HCT116 (cell line): ENCODE results near the gene POMT2. TPM values are rescaled to one million over a fixed set of nuclear protein-coding genes. Genes with fewer than 3 reads are reported as not detected.

Source experiments
- ATAC-seq: fragments of 200-7000 bp; cut with Tn5 transposase; 2 replicates; pipeline ENCODE4 v1.9.1; 2020; ENCODE audit warnings: mild to moderate bottlenecking, moderate library complexity
- BruUV-seq: library from RNA; stranded (reverse); fragments of 400-500 nt; replicated peaks from 2 replicates; lab custom pipeline; 2021; lab: Mats Ljungman, UMichigan
- CTCF ChIA-PET: fragments of 300-600 bp; sonication (Branson Sonifier 250); formaldehyde crosslinking; loops from one replicate; lab custom pipeline; 2021; ENCODE audit warnings: antibody characterized with exemption; lab: Charles Lee
- POLR2A ChIA-PET: fragments of 300-600, 350-600 bp; sonication (Branson Sonifier 250); formaldehyde crosslinking; loops from one replicate; lab custom pipeline; 2021; ENCODE audit warnings: antibody characterized with exemption; lab: Charles Lee
- RAD21 ChIA-PET, 2 experiments: fragments of 300-600 bp; sonication (Branson Sonifier 250); formaldehyde crosslinking; loops; one replicate each; lab custom pipeline; 2023; ENCODE audit warnings: low total read pairs in 2 of 2; ENCODE audit not compliant: uncharacterized antibody in 2 of 2, unreplicated experiment in 2 of 2, low non-redundant PET in 1 of 2; lab: Charles Lee
- DNase-seq: peaks from one replicate; pipeline ENCODE4 v3.0.0-alpha.2; 2010; ENCODE audit warnings: low read depth, low spot score
- H2AFZ ChIP-seq: fragments of 200-600 bp; shearing (Covaris generic), sonication (generic); 2 replicates; pipeline ENCODE4 v1.6.1; 2017; ENCODE audit warnings: low read depth, mixed run types, mixed read lengths, antibody characterized with exemption, low read length; ENCODE audit not compliant: poor library complexity, severe bottlenecking
- H3K27ac ChIP-seq: 2 replicates; pipeline ENCODE4 v1.5.1; 2012; ENCODE audit warnings: low read depth, low read length
- H3K27me3 ChIP-seq: fragments of 200-600 bp; sonication (generic); 2 replicates; pipeline ENCODE4 v1.6.1; 2016; ENCODE audit warnings: mixed run types, low read length, mixed read lengths; ENCODE audit not compliant: insufficient read depth
- H3K36me3 ChIP-seq, 2 experiments: fragments of 200-500 bp in 1 of 2; fragments of 200-600 bp in 1 of 2; sonication (Bioruptor generic) in 1 of 2; sonication (generic) in 1 of 2; 2 replicates each; pipeline versions ENCODE4 v1.5.1 to v1.6.1; 2014 to 2016; ENCODE audit warnings: low read length in 2 of 2, inconsistent platforms in 1 of 2, mixed read lengths in 1 of 2, mixed run types in 1 of 2; ENCODE audit not compliant: insufficient read depth in 2 of 2, control insufficient read depth in 1 of 2
- H3K4me1 ChIP-seq, 2 experiments: fragments of 200-600 bp in 1 of 2; sonication (generic) in 1 of 2; 2 replicates each; pipeline versions ENCODE4 v1.5.1 to v1.6.1; 2012 to 2017; ENCODE audit warnings: low read length in 2 of 2, inconsistent platforms in 1 of 2, mild to moderate bottlenecking in 1 of 2, mixed read lengths in 1 of 2, mixed run types in 1 of 2, moderate library complexity in 1 of 2; ENCODE audit not compliant: insufficient read depth in 2 of 2, control insufficient read depth in 1 of 2
- H3K4me2 ChIP-seq: fragments of 200-600 bp; sonication (generic); 2 replicates; pipeline ENCODE4 v1.6.1; 2017; ENCODE audit warnings: mixed run types, low read length, mixed read lengths
- H3K4me3 ChIP-seq, 2 experiments: fragments of 200-600 bp in 1 of 2; sonication (generic) in 1 of 2; replicated peaks in 1 of 2; 2 replicates each; pipeline ENCODE4 v1.5.1; 2011 to 2016; ENCODE audit warnings: low read length in 2 of 2, control low read depth in 1 of 2, low read depth in 1 of 2, mild to moderate bottlenecking in 1 of 2, mixed read lengths in 1 of 2, mixed run types in 1 of 2
- H3K79me2 ChIP-seq: fragments of 200-600 bp; sonication (generic); 2 replicates; pipeline ENCODE4 v1.6.1; 2017; ENCODE audit warnings: mild to moderate bottlenecking, mixed run types, low read length, moderate library complexity, mixed read lengths; ENCODE audit not compliant: insufficient read depth
- H3K9ac ChIP-seq: fragments of 200-600 bp; sonication (generic); 2 replicates; pipeline ENCODE4 v1.6.1; 2016; ENCODE audit warnings: low read length, mixed read lengths
- H3K9me2 ChIP-seq: fragments of 200-600 bp; sonication (generic), shearing (Covaris generic); 2 replicates; pipeline ENCODE4 v1.6.1; 2017; ENCODE audit warnings: mixed run types, mild to moderate bottlenecking, moderate library complexity; ENCODE audit not compliant: insufficient read depth
- H3K9me3 ChIP-seq, 2 experiments: fragments of 200-500 bp in 1 of 2; fragments of 200-600 bp in 1 of 2; sonication (Bioruptor generic) in 1 of 2; sonication (generic) in 1 of 2; 2 replicates each; pipeline ENCODE4 v1.6.1; 2014 to 2017; ENCODE audit warnings: low read length in 2 of 2, mixed read lengths in 2 of 2, inconsistent platforms in 1 of 2, low read depth in 1 of 2, mild to moderate bottlenecking in 1 of 2, mixed run types in 1 of 2, moderate library complexity in 1 of 2; ENCODE audit not compliant: control insufficient read depth in 1 of 2, insufficient read depth in 1 of 2
- H4K20me1 ChIP-seq: fragments of 200-600 bp; sonication (generic), shearing (Covaris generic); 2 replicates; pipeline ENCODE4 v1.6.1; 2017; ENCODE audit warnings: mixed run types, mild to moderate bottlenecking, moderate library complexity; ENCODE audit not compliant: insufficient read depth
- CBX3 ChIP-seq: IDR thresholded peaks from 2 replicates; pipeline ENCODE4 v1.6.1; 2012; ENCODE audit warnings: low read depth
- CTCF ChIP-seq, 3 experiments: fragments of 200-600 bp in 1 of 3; sonication (generic) in 1 of 3; IDR thresholded peaks in 2 of 3; conservative IDR thresholded peaks in 1 of 3; 2 replicates each; pipeline ENCODE4 v1.5.1; 2012 to 2017; ENCODE audit warnings: low read depth in 2 of 3, low read length in 2 of 3, antibody characterized with exemption in 1 of 3, borderline replicate concordance in 1 of 3, control low read depth in 1 of 3, mild to moderate bottlenecking in 1 of 3, mixed read lengths in 1 of 3, mixed run types in 1 of 3, moderate library complexity in 1 of 3; ENCODE audit not compliant: insufficient read depth in 1 of 3
- EZH2 ChIP-seq: fragments of 200-600 bp; sonication (generic); IDR thresholded peaks from 2 replicates; pipeline ENCODE4 v1.6.1; 2017; ENCODE audit warnings: antibody characterized with exemption, mixed run types
- EZH2phosphoT487 ChIP-seq: fragments of 200-600 bp; IDR thresholded peaks from 2 replicates; pipeline ENCODE4 v1.6.1; 2018; ENCODE audit warnings: antibody characterized with exemption, borderline replicate concordance
- FOSL1 ChIP-seq: IDR thresholded peaks from 2 replicates; pipeline ENCODE4 v1.6.1; 2012; ENCODE audit warnings: low read depth
- MAX ChIP-seq: IDR thresholded peaks from 2 replicates; pipeline ENCODE4 v1.6.1; 2012
- POLR2A ChIP-seq: IDR thresholded peaks from 2 replicates; pipeline ENCODE4 v1.7.0; 2011; ENCODE audit warnings: borderline replicate concordance; ENCODE audit not compliant: insufficient read depth, insufficient read length; ENCODE audit errors: extremely low read depth
- RAD21 ChIP-seq: IDR thresholded peaks from 2 replicates; pipeline ENCODE4 v1.6.1; 2012; ENCODE audit warnings: low read depth, mild to moderate bottlenecking
- YY1 ChIP-seq: IDR thresholded peaks from 2 replicates; pipeline ENCODE4 v1.6.1; 2011; ENCODE audit warnings: low read length, low read depth, moderate library complexity, mild to moderate bottlenecking; ENCODE audit not compliant: insufficient replicate concordance; ENCODE audit errors: extremely low read depth
- ZBTB33 ChIP-seq: IDR thresholded peaks from 2 replicates; pipeline ENCODE4 v1.6.1; 2011; ENCODE audit warnings: mild to moderate bottlenecking, low read length, moderate library complexity; ENCODE audit not compliant: insufficient replicate concordance; ENCODE audit errors: extremely low read depth
- intact Hi-C: fragments of 100-400 bp; cut with micrococcal nuclease; formaldehyde crosslinking; loops from 2 replicates; pipeline ENCODE4 v1.10.0; 2022
- total RNA-seq: library from RNA; stranded (reverse); gene quantifications from one replicate; pipeline ENCODE4 v1.2.1, GENCODE V29; 2021; ENCODE audit not compliant: unreplicated experiment

POMT2 gene
- total RNA-seq, 1 experiment from 2014 or later = 30.2 TPM

GRCh38 chr14:77338302-77338701, 17.6 kb upstream of the POMT2 start:
- no TSS peak for BruUV-seq

GRCh38 chr14:77337880-77338279, 17.2 kb upstream of the POMT2 start:
- Histone ChIP-seq H2AFZ (no peak overlapping the region), H4K20me1 (no peaks in the 10 kb centered on the region), H3K9me3 (no peaks in the 10 kb centered on the region), H3K4me1 (no peaks in the 10 kb centered on the region), H3K9ac (no peak overlapping the region), H3K4me2 (no peak overlapping the region), H3K27ac (no peak overlapping the region), H3K4me3 (no peak overlapping the region), H3K9me2 (no peaks in the 10 kb centered on the region), H3K79me2 (no peaks in the 10 kb centered on the region), H3K36me3 (peaks cover 0 to 10% of the 10 kb centered on the region in 2 experiments; a peak in 1 of 4 replicates), H3K27me3 (no peaks in the 10 kb centered on the region)
- RAD21 ChIA-PET = no interaction called here
- intact Hi-C loops = no loop called here
- ATAC-seq (no peak), DNase-seq (no peak)
- TF ChIP-seq YY1 = no peak
- TF ChIP-seq POLR2A = no peak
- no peak for TF ChIP-seq CTCF (IDR thresholded peaks at IDR 0.05 in 2 of 3, conservative IDR thresholded peaks at IDR 0.05 in 1 of 3; ENCODE audit: borderline replicate concordance in 1 of 3, insufficient read depth in 1 of 3, low read depth in 2 of 3, low read length in 2 of 3)
- TF ChIP-seq MAX = no peak
- TF ChIP-seq CBX3 = no peak
- no peak for TF ChIP-seq RAD21
- TF ChIP-seq ZBTB33 = no peak
- BruUV-seq = TSS peak; percentile 15
- CTCF ChIA-PET = no interaction called here
- POLR2A ChIA-PET = no interaction called here

More at GRCh38 chr14:77338302-77338701, 17.6 kb upstream of the POMT2 start:
- H3K27me3 ChIP-seq = no peaks in the 10 kb centered on the region
- H3K79me2 ChIP-seq = no peaks in the 10 kb centered on the region
- no peak overlapping the region for H3K4me3 ChIP-seq
- ChIA-PET POLR2A (no interaction called here), RAD21 (no interaction called here), CTCF (no interaction called here)
- H3K4me1 ChIP-seq = no peaks in the 10 kb centered on the region
- H3K36me3 ChIP-seq = peaks cover 0 to 10% of the 10 kb centered on the region in 2 experiments; a peak in 1 of 4 replicates
- H3K9ac ChIP-seq = no peak overlapping the region
- H3K9me2 ChIP-seq = no peaks in the 10 kb centered on the region
- no peaks in the 10 kb centered on the region for H3K9me3 ChIP-seq
- H3K4me2 ChIP-seq = no peak overlapping the region
- no peak for ATAC-seq
- H4K20me1 ChIP-seq = no peaks in the 10 kb centered on the region
- TF ChIP-seq EZH2 (no peak), FOSL1 (no peak), EZH2phosphoT487 (no peak), ZBTB33 (no peak)
- H2AFZ ChIP-seq = no peak overlapping the region
- DNase-seq = no peak
- intact Hi-C loops = no loop called here
- H3K27ac ChIP-seq = no peak overlapping the region
